GM19238 (cell line): Measurements from ENCODE around the gene GINS1.
"Not testable (repeated sequence)": the region's sequence is repeated elsewhere in the genome, so short reads cannot be mapped to it uniquely, and the experiment has no call there.

Source experiments
- DNase-seq: peaks from one replicate; pipeline ENCODE4 v3.0.0; 2011; ENCODE audit warnings: low spot score; ENCODE audit not compliant: insufficient read length

Gene GINS1

DNA sequence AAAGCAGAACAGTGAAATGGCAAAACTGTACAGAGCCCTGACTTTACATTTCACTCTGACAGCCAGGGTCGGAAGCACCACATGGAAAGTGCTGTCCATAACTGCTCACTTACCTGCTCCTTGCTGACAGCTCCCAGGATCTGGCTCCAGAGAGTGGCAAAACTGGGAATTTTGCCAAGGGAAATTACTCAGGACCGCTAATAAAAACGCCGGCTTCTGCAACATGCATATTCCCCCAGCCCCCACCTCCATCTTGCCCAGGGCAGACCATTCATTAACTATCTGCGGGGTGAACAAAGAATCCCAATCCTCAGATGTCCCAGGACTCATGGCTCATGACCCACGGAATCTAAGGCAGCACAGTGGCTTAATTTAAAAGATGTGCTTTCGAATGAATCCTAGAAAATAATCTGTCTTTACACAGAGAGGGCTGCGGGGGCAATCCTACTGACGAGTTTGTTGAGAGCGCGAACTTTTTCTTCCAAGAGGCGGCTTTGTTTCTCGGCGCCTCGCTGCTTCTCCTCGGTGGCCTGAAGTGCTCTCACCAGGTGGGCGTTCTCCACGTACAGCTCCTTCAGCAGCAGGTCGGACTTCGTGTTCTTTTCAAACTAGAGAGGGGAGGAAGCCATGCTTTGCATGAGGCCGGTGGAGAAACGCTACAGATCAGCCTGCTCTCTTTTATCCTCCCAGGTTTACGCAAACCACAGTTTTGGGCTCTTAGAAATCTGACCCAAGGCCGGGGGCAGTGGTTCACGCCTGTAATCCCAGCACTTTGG is 45.8 kb downstream of the GINS1 start:
- DNase-seq: no peak

DNA sequence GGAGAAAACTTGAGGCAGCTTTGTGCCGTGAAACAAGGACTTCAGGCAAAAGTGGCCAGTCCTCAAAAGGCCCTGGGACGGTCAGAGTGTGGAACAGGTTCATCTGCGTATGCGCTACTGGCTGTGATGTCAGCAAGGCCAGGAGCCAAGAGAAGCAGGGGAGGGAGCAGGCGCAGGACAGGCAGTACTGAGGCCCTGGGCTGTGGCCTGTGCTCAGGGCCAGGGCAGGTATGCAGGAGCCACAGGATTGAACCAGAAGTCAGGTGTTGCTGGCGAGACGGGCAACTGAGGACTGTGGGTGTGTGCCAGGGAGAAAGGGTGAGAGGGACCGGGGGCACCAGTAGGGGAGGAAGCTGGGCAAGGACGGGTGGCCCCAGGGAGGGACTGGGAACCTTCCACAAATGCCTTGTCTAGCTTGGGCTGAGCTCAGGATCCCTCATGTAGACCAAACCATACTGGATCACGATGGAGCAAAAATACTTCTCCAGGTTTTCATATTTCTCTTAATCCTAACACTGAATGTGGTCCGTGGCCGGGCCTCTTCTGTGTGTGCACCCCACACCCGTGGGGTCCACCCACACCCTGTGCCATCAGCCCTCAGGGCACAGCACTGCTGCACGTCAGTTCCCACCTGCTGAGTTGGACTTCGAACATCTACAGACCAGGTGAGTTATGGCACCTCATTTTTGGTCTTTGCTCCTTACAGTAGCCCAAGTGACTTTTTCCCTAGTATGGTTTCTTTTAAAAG is 46.9 kb downstream of the GINS1 start:
- no peak for DNase-seq

DNA sequence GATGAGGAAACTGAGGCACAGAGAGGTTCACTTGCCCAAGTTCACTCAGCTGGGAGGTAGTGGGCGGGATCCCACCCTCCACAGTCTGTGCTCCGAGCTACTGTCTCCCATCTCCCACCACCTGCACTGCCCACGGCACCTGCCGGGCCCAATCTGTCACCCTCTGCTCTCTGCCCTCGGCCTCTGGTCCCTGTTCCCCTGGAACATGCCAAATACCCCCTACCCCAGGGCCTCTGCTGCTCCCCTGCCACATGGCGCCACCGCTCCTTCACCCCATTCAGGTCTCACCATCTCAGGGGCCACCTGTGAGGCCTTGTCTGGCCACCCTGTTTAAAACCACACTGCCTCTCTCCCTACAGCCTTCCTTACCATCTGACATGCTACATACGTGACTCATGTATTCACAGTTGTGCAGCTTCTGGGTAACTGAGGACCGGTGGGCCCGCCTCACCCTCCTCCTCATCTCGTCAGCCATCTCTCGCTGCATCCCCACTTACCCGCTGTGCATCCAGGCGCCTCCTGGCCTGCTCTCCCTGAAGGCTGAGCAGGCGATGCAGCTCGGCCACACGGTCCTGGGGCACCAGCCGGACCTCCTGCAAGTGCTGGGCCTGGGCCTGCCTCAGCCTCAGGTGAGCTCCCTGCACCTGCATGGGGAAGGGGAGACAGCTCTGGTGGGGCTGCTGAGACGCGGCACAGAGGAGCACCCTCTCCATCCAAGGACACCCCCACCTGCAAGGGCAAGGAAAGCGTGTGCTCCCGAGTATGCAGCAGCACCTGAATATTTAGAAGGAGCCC is 50.6 kb downstream of the GINS1 start:
- DNase-seq: no peak

DNA sequence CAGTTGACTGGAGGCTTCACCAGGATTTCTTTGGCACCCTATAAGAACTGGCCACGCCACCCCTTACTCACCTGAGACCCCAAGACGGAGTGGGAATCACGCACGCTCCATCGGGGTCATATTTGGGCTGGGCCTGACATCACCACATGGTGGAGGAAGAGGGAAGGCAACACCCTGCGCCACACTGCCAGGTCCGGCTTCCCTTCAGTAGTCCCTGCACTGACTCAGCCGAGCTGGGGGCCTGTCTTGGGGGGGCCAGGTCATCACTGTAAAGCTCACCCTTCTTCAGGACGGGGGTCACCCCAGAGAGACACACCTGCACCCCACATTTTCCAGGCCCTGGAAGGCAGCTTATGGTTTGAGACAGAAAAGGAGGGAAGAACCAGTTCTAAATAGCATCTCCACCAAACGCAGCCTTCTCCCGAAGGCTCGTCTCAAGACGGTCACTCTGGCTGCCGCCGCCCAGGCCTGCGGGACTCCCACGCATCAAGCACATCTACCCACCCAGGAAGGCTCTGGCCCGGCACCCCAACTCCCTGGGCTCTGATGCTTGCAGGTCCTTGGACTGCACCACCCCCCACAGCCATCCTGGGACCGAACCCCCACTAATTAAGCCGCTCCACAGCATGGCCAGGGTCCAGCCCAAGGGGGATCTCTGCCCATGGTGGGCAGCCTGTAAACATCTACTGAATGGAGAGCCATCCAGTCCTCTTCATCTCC is 51.8 kb downstream of the GINS1 start:
- DNase-seq: no peak

DNA sequence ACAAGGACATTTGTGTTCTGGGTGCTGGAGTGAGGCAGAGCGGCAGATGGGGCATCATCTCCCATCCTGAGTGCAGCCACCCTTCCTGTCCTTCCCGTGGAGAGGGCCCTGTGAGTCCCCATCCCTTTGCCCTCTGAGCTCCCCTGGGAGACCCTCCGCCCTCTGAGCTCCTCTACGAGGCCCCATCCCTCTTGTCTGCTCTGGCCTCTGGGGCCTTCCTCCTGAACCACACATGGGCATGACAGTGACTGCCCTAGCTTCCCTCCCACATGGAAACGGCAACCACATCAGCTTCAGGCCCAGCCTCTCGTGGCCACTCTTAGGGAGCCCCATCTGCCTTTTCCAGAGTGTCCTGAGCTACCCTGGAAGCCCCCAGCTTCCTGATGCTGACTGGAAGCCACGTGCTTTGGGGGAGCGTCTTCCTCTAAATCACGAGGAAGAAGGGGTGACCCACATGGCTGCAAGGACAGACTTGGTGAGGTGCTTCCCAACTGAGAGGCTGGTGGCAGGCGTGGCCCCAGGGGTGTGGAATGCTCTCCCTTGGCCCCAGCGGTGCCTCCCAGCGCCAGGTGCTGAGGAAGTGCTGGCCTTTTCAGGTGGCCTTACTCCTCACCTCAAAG is 52.6 kb downstream of the GINS1 start:
- no peak for DNase-seq

DNA sequence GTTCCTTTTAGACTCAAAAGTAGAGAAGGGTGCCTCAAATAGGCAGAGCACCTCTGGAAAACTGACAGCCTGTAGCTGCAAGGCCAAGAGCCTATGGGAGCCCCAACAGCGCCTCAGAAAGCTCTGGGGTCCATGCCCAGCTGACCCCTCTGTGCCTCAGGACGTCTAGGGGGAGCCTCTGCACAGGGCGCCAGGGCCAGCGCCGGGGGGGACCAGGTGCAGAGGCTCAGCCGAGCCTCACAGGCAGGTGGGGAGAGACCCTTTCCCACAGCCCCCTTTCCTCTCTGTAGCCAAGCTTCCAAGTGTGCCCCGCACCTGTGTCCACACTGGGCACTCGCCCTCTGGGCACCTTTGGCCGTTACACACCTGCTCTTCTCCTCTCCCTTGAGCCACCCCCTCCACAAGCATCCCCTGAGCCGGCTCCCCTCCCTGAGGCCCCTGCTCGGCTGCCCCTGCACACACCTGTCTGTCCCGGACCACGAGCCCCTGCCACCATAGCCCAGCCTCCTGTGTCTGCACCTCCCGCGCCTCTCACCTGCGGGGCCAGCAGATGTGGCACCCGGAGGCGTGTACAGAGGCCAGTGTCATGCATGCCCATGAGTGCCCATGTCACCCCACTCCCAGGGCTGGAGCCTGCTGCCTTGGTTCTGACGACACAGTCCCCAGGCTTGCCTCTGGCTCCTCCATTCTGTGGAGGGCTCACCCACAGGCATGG is 53.2 kb downstream of the GINS1 start:
- DNase-seq: no peak

DNA sequence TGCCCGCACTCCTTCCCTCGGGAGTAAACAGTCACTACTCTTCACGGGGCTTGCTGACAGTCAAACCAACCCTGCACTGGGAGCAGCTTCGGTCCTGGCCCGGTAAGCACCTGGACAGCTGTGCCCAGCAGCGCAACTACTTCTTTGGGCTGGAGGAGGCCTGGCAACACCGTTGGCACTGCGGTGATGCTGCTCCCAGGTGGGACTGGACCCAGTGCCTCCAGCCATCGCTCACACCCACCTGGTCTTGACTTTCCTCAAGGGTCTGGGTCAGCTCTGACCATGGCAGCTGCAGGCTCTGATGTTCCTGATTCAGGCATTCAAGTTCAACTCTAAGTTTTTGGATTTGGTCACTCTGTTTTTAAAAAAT is 53.8 kb downstream of the GINS1 start:
- DNase-seq: no peak

DNA sequence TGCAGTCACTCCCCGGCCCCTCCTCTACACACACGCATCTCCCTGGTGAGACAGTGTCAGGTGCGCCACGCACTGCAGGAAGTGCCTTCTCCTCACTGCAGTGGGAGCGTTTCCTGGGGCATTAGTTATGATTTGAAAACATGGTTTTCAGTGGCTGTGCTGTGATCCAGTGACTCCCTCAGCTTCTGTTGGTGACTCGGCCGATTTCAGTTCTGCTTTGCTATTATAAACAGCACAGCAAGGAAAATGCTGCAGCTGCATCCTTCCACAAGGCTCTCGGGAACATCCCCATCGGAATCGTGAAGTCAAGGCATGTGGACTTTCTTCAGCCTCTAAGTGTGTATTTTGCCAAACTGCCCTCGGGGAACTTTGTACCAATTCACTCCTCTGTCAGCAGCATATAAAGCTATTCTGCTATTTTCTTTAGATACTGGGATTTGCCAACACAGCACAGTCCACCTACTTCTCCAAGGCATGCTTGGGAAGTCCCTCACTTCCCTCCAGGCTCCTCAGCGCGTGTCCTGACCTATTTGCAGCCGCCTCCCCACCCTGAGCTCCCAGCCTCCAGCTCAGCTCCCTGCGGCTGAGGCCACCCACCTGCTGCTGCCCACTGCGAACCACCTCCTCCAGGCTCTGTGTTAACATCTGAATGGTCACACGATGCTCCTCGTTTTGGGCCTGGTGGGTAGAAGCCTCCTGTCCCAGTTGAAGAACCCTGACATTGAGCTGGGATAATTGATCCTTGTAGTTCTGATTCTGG is 54.5 kb downstream of the GINS1 start:
- DNase-seq: no peak

DNA sequence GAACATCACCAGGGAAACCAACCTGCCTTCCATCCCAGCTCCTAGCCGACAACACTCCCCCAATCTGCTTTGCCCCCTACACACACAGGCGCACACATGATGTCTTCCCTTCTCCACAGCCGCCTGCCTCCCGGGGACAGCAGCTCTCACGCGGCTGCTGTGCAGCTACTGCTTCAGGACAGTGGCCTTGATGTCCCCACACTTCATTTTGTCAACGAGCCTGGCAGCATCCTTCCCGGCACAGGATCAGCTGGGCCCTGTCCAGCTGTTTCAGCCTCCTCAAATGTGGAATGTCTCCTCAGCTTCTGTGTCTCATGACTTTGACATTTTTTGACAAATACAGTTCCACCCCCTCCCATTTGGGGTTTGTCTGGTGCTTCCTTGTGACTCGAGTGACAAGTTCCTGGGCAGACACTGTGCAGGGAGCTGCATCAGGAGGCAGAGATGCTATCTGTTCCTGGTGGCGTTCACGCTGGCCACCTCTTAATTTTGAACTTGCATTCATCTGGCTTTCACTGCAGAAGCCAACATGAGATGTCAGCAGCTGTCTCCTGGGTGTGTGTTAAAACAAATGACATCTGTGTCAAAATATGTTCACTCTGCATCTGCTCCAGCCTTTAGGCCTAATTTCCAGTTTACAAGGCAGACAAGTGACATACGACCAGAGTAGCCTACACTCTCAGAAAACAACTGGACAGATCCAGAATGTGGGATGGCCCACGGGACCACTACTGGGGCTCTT is 57.2 kb downstream of the GINS1 start:
- DNase-seq: no peak

DNA sequence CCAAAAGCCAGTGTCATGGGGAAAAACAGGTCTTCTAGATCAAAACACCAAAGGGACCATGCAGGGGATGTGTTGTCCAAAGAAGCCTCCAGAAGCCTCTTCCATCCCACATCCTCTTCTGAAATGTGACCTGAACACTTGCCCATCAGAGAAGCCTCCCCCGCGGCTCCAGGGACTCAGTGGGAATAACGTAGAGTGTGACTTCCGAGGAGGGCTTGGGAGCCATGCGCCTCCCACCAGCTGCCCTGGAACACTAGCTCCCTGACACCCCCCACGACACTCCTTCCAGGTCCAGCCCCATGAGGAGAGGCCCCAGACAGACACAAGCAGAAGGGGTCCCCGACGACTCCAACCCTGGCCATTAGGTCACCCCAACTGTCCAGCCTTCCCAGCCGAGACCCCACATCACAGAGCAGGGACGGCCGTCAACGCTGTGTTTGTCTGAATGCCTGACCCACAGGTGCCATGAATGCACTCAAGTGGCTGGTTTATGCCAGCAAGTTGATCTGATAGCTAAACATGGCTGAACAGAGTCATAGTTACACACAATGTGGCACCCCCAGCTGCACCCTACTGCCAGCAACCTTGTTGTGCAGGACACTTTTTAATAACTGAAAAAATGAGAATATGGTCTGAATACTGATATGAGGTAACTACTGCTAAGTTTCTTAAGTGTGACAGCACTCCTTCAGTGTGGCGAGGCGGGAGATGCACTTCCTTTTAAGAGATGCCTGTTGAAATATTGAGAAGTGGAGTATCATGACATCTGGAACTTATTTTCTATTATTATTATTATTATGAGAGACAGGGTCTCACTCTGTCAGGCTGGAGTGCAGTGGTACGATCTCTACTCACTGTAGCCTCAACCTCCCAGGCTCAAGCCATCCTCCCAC is 58.0 kb downstream of the GINS1 start:
- no peak for DNase-seq

DNA sequence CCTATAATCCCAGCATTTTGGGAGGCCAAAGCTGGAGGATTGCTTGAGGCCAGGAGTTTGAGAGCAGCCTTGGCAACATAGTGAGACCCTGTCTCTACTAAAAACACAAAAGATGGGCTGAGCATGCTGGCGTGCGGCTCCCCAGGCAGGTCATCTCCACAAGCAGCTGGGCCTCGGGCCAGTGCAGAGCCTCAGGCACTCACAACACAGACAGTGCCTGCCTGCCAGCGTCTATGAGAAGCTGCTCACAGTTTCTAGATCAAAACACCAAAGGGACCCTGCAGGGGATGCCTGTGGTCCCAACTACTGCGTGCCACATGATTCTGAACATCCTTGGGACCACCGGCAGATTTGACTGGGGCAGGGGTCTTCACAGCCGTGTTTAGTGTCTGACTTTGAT is 59.4 kb downstream of the GINS1 start:
- no peak for DNase-seq

DNA sequence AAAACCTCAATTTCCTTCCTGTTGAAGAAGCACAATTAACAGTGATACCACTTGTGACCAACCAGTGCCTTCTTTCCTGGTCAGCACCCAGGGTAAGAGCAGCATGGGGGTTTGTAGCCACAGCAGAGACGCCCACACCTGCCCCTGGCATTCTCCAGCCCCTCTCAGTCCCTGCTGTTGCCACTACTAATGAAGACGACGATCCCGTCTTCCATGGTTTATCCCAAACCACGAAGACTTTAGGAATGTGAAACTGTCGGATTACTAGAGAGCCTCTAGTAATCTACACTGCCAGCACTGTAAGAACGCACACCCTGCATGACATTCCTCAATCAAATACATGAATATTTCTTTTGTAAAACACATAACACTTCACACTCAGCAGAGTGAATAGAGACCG is 60.0 kb downstream of the GINS1 start:
- no peak for DNase-seq

DNA sequence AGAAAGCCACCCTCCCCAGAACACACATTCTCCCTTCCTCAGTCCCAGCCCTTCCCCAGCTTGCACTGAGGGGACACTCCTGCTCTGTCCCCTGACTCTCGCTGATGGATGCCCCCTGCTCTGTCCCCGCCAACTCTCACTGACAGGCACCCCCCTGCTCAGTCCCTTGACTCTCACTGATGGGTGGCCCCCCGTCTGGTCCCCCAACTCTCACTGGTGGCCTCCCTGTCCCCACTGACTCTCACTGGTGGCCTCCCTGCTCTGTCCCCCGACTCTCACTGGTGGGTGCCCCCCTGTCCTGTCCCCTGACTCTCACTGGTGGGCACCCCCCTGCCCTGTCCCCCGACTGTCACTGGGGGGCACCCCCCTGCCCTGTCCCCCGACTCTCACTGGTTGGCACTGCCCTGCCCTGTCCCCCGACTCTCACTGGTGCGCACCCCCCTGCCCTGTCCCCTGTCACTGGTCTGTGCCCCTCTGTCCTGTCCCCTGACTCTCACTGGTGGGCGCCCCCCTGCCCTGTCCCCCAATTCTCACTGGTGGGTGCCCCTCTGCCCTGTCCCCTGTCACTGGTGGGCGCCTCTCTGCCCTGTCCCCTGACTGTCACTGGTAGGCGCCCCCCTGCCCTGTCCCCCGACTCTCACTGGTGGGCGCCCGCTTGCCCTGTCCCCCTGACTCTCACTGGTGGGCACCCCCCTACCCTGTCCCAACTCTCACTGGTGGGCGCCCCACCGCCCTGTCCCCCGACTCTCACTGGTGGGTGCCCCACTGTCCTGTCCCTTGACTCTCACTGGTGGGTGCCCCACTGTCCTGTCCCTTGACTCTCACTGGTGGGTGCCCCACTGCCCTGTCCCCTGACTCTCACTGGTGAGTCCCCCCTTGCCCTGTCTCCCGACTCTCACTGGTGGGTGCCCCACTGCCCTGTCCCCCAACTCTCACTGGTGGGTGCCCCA is 60.9 kb downstream of the GINS1 start:
- no peak for DNase-seq

DNA sequence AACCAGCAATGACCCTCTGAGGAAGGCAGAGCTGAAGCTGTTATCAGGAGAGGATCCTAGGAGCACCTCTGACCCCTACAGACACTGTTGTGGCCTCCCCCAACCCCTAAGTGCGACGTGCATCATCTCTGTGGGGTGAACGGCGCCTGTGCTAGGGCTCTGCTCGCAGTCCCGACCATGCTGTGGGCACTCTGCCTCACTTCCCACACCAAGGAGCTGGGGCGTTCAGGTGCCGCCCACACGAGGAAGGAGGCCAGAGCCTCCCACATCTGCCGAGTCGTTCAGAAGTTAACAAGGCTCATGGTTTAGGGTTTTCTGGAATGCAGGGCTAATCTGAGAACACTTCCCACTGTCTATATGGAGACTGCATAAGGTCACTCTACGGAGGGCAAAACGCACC is 62.1 kb downstream of the GINS1 start:
- no peak for DNase-seq

DNA sequence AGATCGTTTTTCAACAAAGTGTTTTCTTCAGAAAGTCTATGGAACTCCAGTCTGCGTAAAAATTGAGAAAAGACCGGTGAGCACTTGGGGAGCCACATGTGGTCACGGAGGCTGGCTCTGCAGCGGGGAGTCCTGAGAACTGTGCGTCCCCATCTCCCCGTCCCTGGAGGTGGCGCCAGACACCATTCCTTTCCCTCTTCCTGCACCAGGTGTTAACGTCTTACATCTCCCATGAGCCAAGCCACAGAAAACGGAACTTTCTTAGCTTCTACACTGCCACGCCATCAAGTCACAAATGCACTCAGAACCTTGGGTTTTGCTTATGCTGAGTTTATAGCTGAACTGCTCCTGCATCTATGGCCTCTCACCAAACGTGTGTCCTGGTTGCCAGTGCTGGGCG is 62.6 kb downstream of the GINS1 start:
- no peak for DNase-seq

DNA sequence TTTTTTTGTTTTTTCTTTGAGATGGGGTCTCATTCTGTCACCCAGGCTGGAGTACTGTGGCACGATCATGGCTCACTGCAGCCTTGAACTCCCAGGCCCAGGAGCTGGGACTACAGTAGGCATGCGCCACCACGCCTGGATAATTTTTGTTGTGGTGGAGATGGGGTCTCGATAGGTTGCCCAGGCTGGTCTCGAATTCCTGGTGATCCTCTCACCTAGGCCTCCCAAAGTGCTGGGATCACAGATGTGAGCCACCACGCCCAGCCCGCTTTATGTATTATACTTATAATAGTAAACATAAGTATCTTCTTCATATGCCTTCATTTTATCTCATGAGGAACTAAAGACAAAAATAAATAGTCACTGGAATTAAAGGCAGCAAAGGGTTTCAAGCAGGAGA is 63.5 kb downstream of the GINS1 start:
- no peak for DNase-seq

DNA sequence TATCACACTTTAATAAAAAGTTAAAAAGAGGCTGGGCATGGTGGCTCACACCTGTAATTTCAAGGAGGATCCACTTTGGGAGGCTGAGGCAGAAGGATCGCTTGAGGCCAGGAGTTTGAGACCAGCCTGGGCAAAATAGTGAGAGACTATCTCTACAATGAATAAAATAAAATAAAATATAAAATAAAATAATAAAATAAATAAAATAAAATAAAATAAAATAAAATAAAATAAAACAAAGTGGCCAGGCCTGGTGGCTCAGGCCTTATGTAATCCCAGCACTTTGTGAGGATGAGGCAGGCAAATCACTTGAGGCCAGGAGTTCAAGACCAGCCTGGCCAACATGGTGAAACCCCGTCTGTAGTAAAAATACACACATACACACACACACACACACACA is 65.8 kb downstream of the GINS1 start:
- not testable (repeated sequence) for DNase-seq
